ENCODE data around the gene MLXIPL. TPM values are rescaled to one million over a fixed set of nuclear protein-coding genes. Genes with fewer than 3 reads are reported as not detected.

The MLXIPL gene
- total and polyA plus RNA-seq, 2 experiments from 2014 or later = 21.7 to 46.7 TPM

- no peaks in the 10 kb centered on the region for H3K36me3 ChIP-seq (replicated peaks; ENCODE audit: insufficient read depth, low read depth)
- H3K27ac ChIP-seq = peak overlapping the region; percentile 96
- peak overlapping the region; percentile 69 for H3K4me3 ChIP-seq
- H3K9me3 ChIP-seq (ENCODE audit: low read depth) = no peaks in the 10 kb centered on the region
- no peak for DNase-seq (ENCODE audit: low spot score)
- 17% methylated on average over 25 of the region's 32 CpGs for WGBS (ENCODE audit: low lambda C conversion rate, missing lambda C conversion rate)
- no peaks in the 10 kb centered on the region for H3K27me3 ChIP-seq
- peaks cover 36% of the 10 kb centered on the region for H3K79me2 ChIP-seq
- H3K4me2 ChIP-seq = peak overlapping the region; percentile 93
- H3K9me2 ChIP-seq (replicated peaks; ENCODE audit: insufficient read depth) = no peaks in the 10 kb centered on the region
- no peak for TF ChIP-seq EZH2 (IDR thresholded peaks at IDR 0.05; ENCODE audit: borderline replicate concordance)
- no peak for TF ChIP-seq CTCF (IDR thresholded peaks at IDR 0.05; ENCODE audit: poor library complexity)
- TF ChIP-seq EZH2phosphoT487 (IDR thresholded peaks at IDR 0.05; ENCODE audit: low read depth, severe bottlenecking, unreplicated experiment) = no peak
- H2AFZ ChIP-seq = peak overlapping the region; percentile 54
- H3K4me1 ChIP-seq (ENCODE audit: insufficient read depth) = peaks cover 10% of the 10 kb centered on the region
- peaks cover 14% of the 10 kb centered on the region for H4K20me1 ChIP-seq (ENCODE audit: insufficient read depth, poor library complexity, severe bottlenecking)
Observed at GRCh38 chr7:73577627-73578341, 46.5 kb downstream of the MLXIPL start.

GRCh38 chr7:73573791-73574190 lies 50.5 kb downstream of the MLXIPL start:
- no peak for DNase-seq (ENCODE audit: low spot score)
- WGBS (ENCODE audit: low lambda C conversion rate, missing lambda C conversion rate) = 98% methylated on average over 11 of the region's 11 CpGs
- Histone ChIP-seq H3K9me2 (replicated peaks; ENCODE audit: insufficient read depth) (no peaks in the 10 kb centered on the region), H3K4me3 (no peak overlapping the region), H3K4me1 (ENCODE audit: insufficient read depth) (peaks cover 10% of the 10 kb centered on the region), H3K36me3 (replicated peaks; ENCODE audit: insufficient read depth, low read depth) (no peaks in the 10 kb centered on the region), H3K27me3 (no peaks in the 10 kb centered on the region), H3K79me2 (peaks cover 36% of the 10 kb centered on the region), H4K20me1 (ENCODE audit: insufficient read depth, poor library complexity, severe bottlenecking) (peaks cover 14% of the 10 kb centered on the region), H3K4me2 (no peak overlapping the region), H3K9me3 (ENCODE audit: low read depth) (no peaks in the 10 kb centered on the region), H2AFZ (no peak overlapping the region), H3K27ac (no peak overlapping the region)
- TF ChIP-seq CTCF (IDR thresholded peaks at IDR 0.05; ENCODE audit: poor library complexity) (no peak), EZH2 (IDR thresholded peaks at IDR 0.05; ENCODE audit: borderline replicate concordance) (no peak), EZH2phosphoT487 (IDR thresholded peaks at IDR 0.05; ENCODE audit: low read depth, severe bottlenecking, unreplicated experiment) (no peak)

- Histone ChIP-seq H3K27me3 (no peaks in the 10 kb centered on the region), H2AFZ (no peak overlapping the region), H3K27ac (no peak overlapping the region), H4K20me1 (ENCODE audit: insufficient read depth, poor library complexity, severe bottlenecking) (peaks cover 14% of the 10 kb centered on the region), H3K4me2 (no peak overlapping the region), H3K9me3 (ENCODE audit: low read depth) (no peaks in the 10 kb centered on the region), H3K4me1 (ENCODE audit: insufficient read depth) (peaks cover 10% of the 10 kb centered on the region), H3K36me3 (replicated peaks; ENCODE audit: insufficient read depth, low read depth) (no peaks in the 10 kb centered on the region), H3K79me2 (peaks cover 36% of the 10 kb centered on the region), H3K9me2 (replicated peaks; ENCODE audit: insufficient read depth) (no peaks in the 10 kb centered on the region), H3K4me3 (no peak overlapping the region)
- DNase-seq (ENCODE audit: low spot score) = no peak
- WGBS (ENCODE audit: low lambda C conversion rate, missing lambda C conversion rate) = over 99% methylated on average over 9 of the region's 9 CpGs
- TF ChIP-seq EZH2phosphoT487 (IDR thresholded peaks at IDR 0.05; ENCODE audit: low read depth, severe bottlenecking, unreplicated experiment) = no peak
- TF ChIP-seq CTCF (IDR thresholded peaks at IDR 0.05; ENCODE audit: poor library complexity) = no peak
- no peak for TF ChIP-seq EZH2 (IDR thresholded peaks at IDR 0.05; ENCODE audit: borderline replicate concordance)
Observed at GRCh38 chr7:73573276-73573675, 51.0 kb downstream of the MLXIPL start.
